H9 (cell line): ENCODE data around the gene SCYGR7. TPM values are rescaled to one million over a fixed set of nuclear protein-coding genes. Genes with fewer than 3 reads are reported as not detected.

ENCODE experiments used
- DNase-seq: peaks from one replicate; pipeline ENCODE4 v3.0.0-alpha.2; 2017
- H2AFZ ChIP-seq: one replicate; pipeline ENCODE4 v1.6.1; 2013; ENCODE audit warnings: mild to moderate bottlenecking, low read length, control low read depth, moderate library complexity
- H2AK5ac ChIP-seq: 2 replicates; pipeline ENCODE4 v1.6.1; 2013; ENCODE audit warnings: low read length, control low read depth, mixed read lengths; ENCODE audit not compliant: insufficient read length
- H2BK120ac ChIP-seq: one replicate; pipeline ENCODE4 v1.6.1; 2013; ENCODE audit warnings: low read depth, mild to moderate bottlenecking, low read length, control low read depth, inconsistent platforms; ENCODE audit not compliant: poor library complexity, severe bottlenecking
- H2BK12ac ChIP-seq: 2 replicates; pipeline ENCODE4 v1.6.1; 2013; ENCODE audit warnings: low read length, control low read depth, mixed read lengths, low read depth; ENCODE audit not compliant: insufficient read length
- H2BK15ac ChIP-seq: 2 replicates; pipeline ENCODE4 v1.6.1; 2013; ENCODE audit warnings: low read depth, low read length, control low read depth
- H2BK20ac ChIP-seq: one replicate; pipeline ENCODE4 v1.6.1; 2013; ENCODE audit warnings: low read depth, mild to moderate bottlenecking, low read length, control low read depth, inconsistent platforms; ENCODE audit not compliant: poor library complexity, severe bottlenecking
- H2BK5ac ChIP-seq: 2 replicates; pipeline ENCODE4 v1.6.1; 2013; ENCODE audit warnings: low read length, control low read depth, mixed read lengths; ENCODE audit not compliant: insufficient read length
- H3K14ac ChIP-seq: 2 replicates; pipeline ENCODE4 v1.6.1; 2013; ENCODE audit warnings: low read length, control low read depth; ENCODE audit not compliant: insufficient read depth
- H3K18ac ChIP-seq: 2 replicates; pipeline ENCODE4 v1.6.1; 2013; ENCODE audit warnings: low read depth, mild to moderate bottlenecking, mixed read lengths, low read length, control low read depth; ENCODE audit not compliant: insufficient read length
- H3K23ac ChIP-seq: 2 replicates; pipeline ENCODE4 v1.6.1; 2013; ENCODE audit warnings: low read length, control low read depth, mixed read lengths, low read depth; ENCODE audit not compliant: insufficient read length
- H3K23me2 ChIP-seq: 2 replicates; pipeline ENCODE4 v1.6.1; 2013; ENCODE audit warnings: low read depth, mild to moderate bottlenecking, mixed read lengths, low read length, control low read depth; ENCODE audit not compliant: insufficient read length, poor library complexity, severe bottlenecking
- H3K27ac ChIP-seq: 2 replicates; pipeline ENCODE4 v1.5.1; 2013; ENCODE audit warnings: low read length, control low read depth, mixed read lengths, low read depth; ENCODE audit not compliant: insufficient read length
- H3K27me3 ChIP-seq: 2 replicates; pipeline ENCODE4 v1.6.1; 2013; ENCODE audit warnings: low read length, control low read depth, inconsistent platforms; ENCODE audit not compliant: insufficient read depth
- H3K4ac ChIP-seq: 2 replicates; pipeline ENCODE4 v1.6.1; 2013; ENCODE audit warnings: low read depth, mild to moderate bottlenecking, control low read depth, inconsistent platforms, low read length, moderate library complexity
- H3K4me1 ChIP-seq: 2 replicates; pipeline ENCODE4 v1.6.1; 2013; ENCODE audit warnings: low read length, control low read depth, inconsistent platforms; ENCODE audit not compliant: insufficient read depth
- H3K4me2 ChIP-seq: 2 replicates; pipeline ENCODE4 v1.6.1; 2013; ENCODE audit warnings: low read length, control low read depth, mixed read lengths; ENCODE audit not compliant: insufficient read length, insufficient read depth
- H3K56ac ChIP-seq: 2 replicates; pipeline ENCODE4 v1.6.1; 2013; ENCODE audit warnings: low read depth, mild to moderate bottlenecking, mixed read lengths, low read length, control low read depth; ENCODE audit not compliant: insufficient read length
- H3K79me1 ChIP-seq: 2 replicates; pipeline ENCODE4 v1.6.1; 2013; ENCODE audit warnings: low read depth, mild to moderate bottlenecking, moderate library complexity, low read length, control low read depth, inconsistent platforms; ENCODE audit not compliant: insufficient read depth, poor library complexity, severe bottlenecking
- H3K79me2 ChIP-seq: 2 replicates; pipeline ENCODE4 v1.6.1; 2013; ENCODE audit warnings: low read length, control low read depth, inconsistent platforms; ENCODE audit not compliant: insufficient read depth
- H3K9ac ChIP-seq: 2 replicates; pipeline ENCODE4 v1.6.1; 2013; ENCODE audit warnings: low read length, control low read depth, mixed read lengths; ENCODE audit not compliant: insufficient read length; ENCODE audit errors: extremely low read depth
- H3K9me3 ChIP-seq: one replicate; pipeline ENCODE4 v1.6.1; 2013; ENCODE audit warnings: low read depth, low read length, inconsistent platforms; ENCODE audit not compliant: control insufficient read depth
- H3T11ph ChIP-seq: one replicate; pipeline ENCODE4 v1.6.1; 2013; ENCODE audit warnings: mild to moderate bottlenecking, low read length, control low read depth, inconsistent platforms
- H4K20me1 ChIP-seq: one replicate; pipeline ENCODE4 v1.6.1; 2013; ENCODE audit not compliant: control insufficient read depth, insufficient read length, insufficient read depth
- H4K5ac ChIP-seq: 2 replicates; pipeline ENCODE4 v1.6.1; 2013; ENCODE audit warnings: low read depth, mild to moderate bottlenecking, mixed read lengths, low read length, control low read depth; ENCODE audit not compliant: insufficient read length
- H4K8ac ChIP-seq: replicated peaks from 2 replicates; pipeline ENCODE4 v1.6.1; 2013; ENCODE audit warnings: low read length, control low read depth, mixed read lengths, low read depth; ENCODE audit not compliant: insufficient read length
- H4K91ac ChIP-seq: 2 replicates; pipeline ENCODE4 v1.6.1; 2013; ENCODE audit warnings: low read depth, mild to moderate bottlenecking, moderate library complexity, mixed read lengths, low read length, control low read depth; ENCODE audit not compliant: insufficient read length
- H3K27ac Mint-ChIP-seq, 3 experiments: 2 replicates in 2 of 3; 3 replicates in 1 of 3; pipeline ENCODE4 v1.8.0; 2020 to 2021; ENCODE audit warnings: mixed read lengths in 3 of 3, mild to moderate bottlenecking in 1 of 3, moderate library complexity in 1 of 3
- H3K27me3 Mint-ChIP-seq: 2 replicates; pipeline ENCODE4 v1.8.0; 2021; ENCODE audit warnings: low read depth, mild to moderate bottlenecking, moderate library complexity, mixed read lengths
- H3K36me3 Mint-ChIP-seq, 3 experiments: 2 replicates in 2 of 3; 3 replicates in 1 of 3; pipeline ENCODE4 v1.8.0; 2020 to 2021; ENCODE audit warnings: low read depth in 3 of 3, mixed read lengths in 3 of 3; ENCODE audit not compliant: insufficient read depth in 1 of 3
- H3K4me1 Mint-ChIP-seq, 2 experiments: 2 replicates each; pipeline ENCODE4 v1.8.0; 2020; ENCODE audit warnings: mixed read lengths in 2 of 2
- H3K4me3 Mint-ChIP-seq, 2 experiments: 2 replicates in 1 of 2; 3 replicates in 1 of 2; pipeline ENCODE4 v1.8.0; 2020 to 2021; ENCODE audit warnings: mild to moderate bottlenecking in 2 of 2, mixed read lengths in 2 of 2, moderate library complexity in 1 of 2
- H3K9me3 Mint-ChIP-seq, 2 experiments: 2 replicates in 1 of 2; 3 replicates in 1 of 2; pipeline ENCODE4 v1.8.0; 2020; ENCODE audit warnings: mild to moderate bottlenecking in 2 of 2, mixed read lengths in 2 of 2, moderate library complexity in 1 of 2
- WGBS: extraction: QIAGEN DNeasy Blood & Tissue Kit; methylation state at CpG from one replicate; pipeline ENCODE4 v1.1.7; 2013; ENCODE audit warnings: missing lambda C conversion rate, low lambda C conversion rate, mixed read lengths; ENCODE audit not compliant: insufficient read length; ENCODE audit errors: extremely low coverage; 5-methylcytosine and 5-hydroxymethylcytosine counted together
- total RNA-seq: library from RNA; stranded (reverse); gene quantifications from 2 replicates; pipeline ENCODE4 v1.2.1, GENCODE V29; 2021
- TF ChIP-seq, protein P1 (sequence below): fragments of 200-600 bp; sonication (generic); conservative IDR thresholded peaks from 3 replicates; pipeline ENCODE4 v1.8.0; 2021; ENCODE audit warnings: antibody characterized with exemption, mild to moderate bottlenecking

The SCYGR7 gene
- total RNA-seq, 1 experiment from 2014 or later, result not detected

DNA sequence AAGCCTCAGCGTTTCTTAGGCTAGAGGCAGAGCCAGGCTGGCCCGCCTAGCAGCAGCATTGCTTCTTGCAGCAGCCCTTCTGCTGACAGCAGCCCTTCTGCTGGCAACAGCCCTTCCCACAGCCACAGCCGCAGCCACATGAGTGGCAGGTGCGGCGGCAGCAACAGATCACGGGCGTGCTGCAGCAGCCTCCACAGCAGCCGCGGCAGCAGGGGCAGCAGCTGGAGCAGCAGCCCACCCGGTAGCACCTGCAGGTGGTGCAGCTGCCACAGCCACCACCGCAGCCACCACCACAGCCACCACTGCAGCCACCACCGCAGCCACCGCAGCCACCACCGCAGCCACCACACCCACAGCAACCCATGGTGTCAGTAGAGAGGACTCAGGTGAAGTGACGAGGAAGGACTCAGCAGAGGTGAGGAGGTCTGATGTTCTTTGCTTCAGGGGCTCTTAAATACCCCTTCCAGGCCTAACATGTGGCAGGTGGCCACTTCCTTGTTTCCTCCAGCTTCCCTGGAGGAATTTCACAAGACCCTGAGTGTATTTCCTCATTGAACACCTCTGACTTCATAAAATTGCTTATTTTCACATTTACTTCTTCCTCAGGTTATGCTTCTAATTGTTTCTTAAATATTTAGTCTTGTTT, 3.6 kb upstream of the SCYGR7 start, which contains the start of gene SCYGR6:
SCYGR6 (minus strand) TSS at position 364 of the 646 bp plus-strand sequence; CDS start at position 364, 0 bp downstream.
- H3K23me2 ChIP-seq, result no peaks in the 10 kb centered on the region
- H3K27me3 ChIP-seq, result no peaks in the 10 kb centered on the region
- H2BK20ac ChIP-seq, result no peak within 1 kb of the TSS
- no peak within 1 kb of the TSS for H2BK15ac ChIP-seq
- H2AFZ ChIP-seq, result no peak within 1 kb of the TSS
- H3K9me3 ChIP-seq, result no peaks in the 10 kb centered on the region
- no peak within 1 kb of the TSS for H3K4me3 Mint-ChIP-seq
- H4K91ac ChIP-seq, result no peak within 1 kb of the TSS
- H3K23ac ChIP-seq, result no peak within 1 kb of the TSS
- no peak within 1 kb of the TSS for H3K18ac ChIP-seq
- no peak within 1 kb of the TSS for H2BK120ac ChIP-seq
- no peaks in the 10 kb centered on the region; the same call in 1 of the 2 replicates for H3K27me3 Mint-ChIP-seq
- DNase-seq, result no peak
- H3K27ac ChIP-seq, result no peak within 1 kb of the TSS
- H3K27ac Mint-ChIP-seq, result peak within 1 kb of the TSS in 1 of 3 experiments; percentile 55; a peak in 2 of 7 replicates
- TF ChIP-seq, protein P1, sequence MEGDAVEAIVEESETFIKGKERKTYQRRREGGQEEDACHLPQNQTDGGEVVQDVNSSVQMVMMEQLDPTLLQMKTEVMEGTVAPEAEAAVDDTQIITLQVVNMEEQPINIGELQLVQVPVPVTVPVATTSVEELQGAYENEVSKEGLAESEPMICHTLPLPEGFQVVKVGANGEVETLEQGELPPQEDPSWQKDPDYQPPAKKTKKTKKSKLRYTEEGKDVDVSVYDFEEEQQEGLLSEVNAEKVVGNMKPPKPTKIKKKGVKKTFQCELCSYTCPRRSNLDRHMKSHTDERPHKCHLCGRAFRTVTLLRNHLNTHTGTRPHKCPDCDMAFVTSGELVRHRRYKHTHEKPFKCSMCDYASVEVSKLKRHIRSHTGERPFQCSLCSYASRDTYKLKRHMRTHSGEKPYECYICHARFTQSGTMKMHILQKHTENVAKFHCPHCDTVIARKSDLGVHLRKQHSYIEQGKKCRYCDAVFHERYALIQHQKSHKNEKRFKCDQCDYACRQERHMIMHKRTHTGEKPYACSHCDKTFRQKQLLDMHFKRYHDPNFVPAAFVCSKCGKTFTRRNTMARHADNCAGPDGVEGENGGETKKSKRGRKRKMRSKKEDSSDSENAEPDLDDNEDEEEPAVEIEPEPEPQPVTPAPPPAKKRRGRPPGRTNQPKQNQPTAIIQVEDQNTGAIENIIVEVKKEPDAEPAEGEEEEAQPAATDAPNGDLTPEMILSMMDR, result no peak
- WGBS, result no CpG with 5 or more reads among the region's 15 CpGs
- no peak within 1 kb of the TSS for H3K14ac ChIP-seq
- H3K9ac ChIP-seq, result no peak within 1 kb of the TSS
- H3K4me2 ChIP-seq, result no peak within 1 kb of the TSS
- H4K8ac ChIP-seq, result no peak within 1 kb of the TSS
- no peaks in the 10 kb centered on the region for H3K79me1 ChIP-seq
- no peak within 1 kb of the TSS for H4K5ac ChIP-seq
- no peaks in the 10 kb centered on the region for H3K4me1 ChIP-seq
- no peak within 1 kb of the TSS for H3K56ac ChIP-seq
- H4K20me1 ChIP-seq, result no peaks in the 10 kb centered on the region
- no peak within 1 kb of the TSS for H3T11ph ChIP-seq
- no peaks in the 10 kb centered on the region for H3K36me3 Mint-ChIP-seq
- no peak within 1 kb of the TSS for H3K4ac ChIP-seq
- no peaks in the 10 kb centered on the region for H3K9me3 Mint-ChIP-seq
- H2BK12ac ChIP-seq, result no peak within 1 kb of the TSS
- H2AK5ac ChIP-seq, result no peak within 1 kb of the TSS
- H3K4me1 Mint-ChIP-seq, result no peaks in the 10 kb centered on the region
- H2BK5ac ChIP-seq, result no peak within 1 kb of the TSS
- no peaks in the 10 kb centered on the region for H3K79me2 ChIP-seq
